Measurements from ENCODE around the gene TMEM41A. TPM values are rescaled to one million over a fixed set of nuclear protein-coding genes. Genes with fewer than 3 reads are reported as not detected.
"Not testable (repeated sequence)": the region's sequence is repeated elsewhere in the genome, so short reads cannot be mapped to it uniquely, and the experiment has no call there.

Gene TMEM41A
- total and polyA plus RNA-seq, 10 donors: 5.9 to 37.8 (median 22.9) TPM

DNA sequence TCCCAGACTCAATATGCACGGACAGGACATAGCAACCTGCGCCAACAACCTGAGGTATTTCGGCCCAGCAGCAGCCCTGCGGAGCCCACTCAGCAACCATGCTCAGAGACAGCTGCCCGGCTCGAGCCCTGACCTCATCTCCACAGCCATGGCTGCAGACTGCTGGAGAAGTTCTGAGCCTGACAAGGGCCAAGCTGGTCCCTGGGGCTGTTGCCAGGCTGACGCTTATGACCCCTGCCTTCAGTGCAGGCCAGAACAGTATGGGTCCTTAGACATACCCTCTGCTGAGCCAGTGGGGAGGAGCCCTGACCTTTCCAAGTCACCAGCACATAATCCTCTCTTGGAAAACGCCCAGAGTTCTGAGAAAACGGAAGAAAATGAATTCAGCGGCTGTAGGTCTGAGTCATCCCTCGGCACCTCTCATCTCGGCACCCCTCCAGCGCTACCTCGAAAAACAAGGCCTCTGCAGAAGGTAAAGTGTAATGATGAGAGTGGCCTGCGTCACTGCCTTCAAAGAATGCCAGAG lies 25.5 kb downstream of the TMEM41A start:
- H3K27ac ChIP-seq: no peak overlapping the region
- DNase-seq: no peak

GRCh38 chr3:185470323-185470722 lies 28.5 kb downstream of the TMEM41A start:
- H3K27ac ChIP-seq: no peak overlapping the region
- H3K27me3 ChIP-seq (replicated peaks in 1 of 7): no peaks in the 10 kb centered on the region
- intact Hi-C loops (cut with DNase I; ENCODE audit: low total_unique reads): no loop called here
- H3K36me3 ChIP-seq: peaks cover 0 to 29% (median 9%) of the 10 kb centered on the region in 6 donors
- no peak for TF ChIP-seq POLR2A (IDR thresholded peaks at IDR 0.05)
- no peak for TF ChIP-seq CTCF (IDR thresholded peaks at IDR 0.05 in 8 of 11, conservative IDR thresholded peaks at IDR 0.05 in 3 of 11)
- TF ChIP-seq POLR2AphosphoS5 (IDR thresholded peaks at IDR 0.05): no peak
- H3K4me3 ChIP-seq: no peak overlapping the region
- peaks cover 0 to 6% (median 0%) of the 10 kb centered on the region in 6 donors for H3K4me1 ChIP-seq
- WGBS, 5 donors: 75 to 89% (median 81%) methylated on average over 3 of the region's 3 CpGs
- no peak for DNase-seq
- no peaks in the 10 kb centered on the region for H3K9me3 ChIP-seq

More for the DNA sequence above, 25.5 kb downstream of the TMEM41A start:
- Histone ChIP-seq H3K36me3 (peaks cover 0 to 34% (median 9%) of the 10 kb centered on the region in 6 donors), H3K4me3 (no peak overlapping the region), H3K27me3 (replicated peaks in 1 of 7) (no peaks in the 10 kb centered on the region), H3K9me3 (no peaks in the 10 kb centered on the region), H3K4me1 (peaks cover 0 to 6% (median 0%) of the 10 kb centered on the region in 6 donors)
- 93 to 98% (median 95%) methylated on average over 12 to 15 of the region's 15 CpGs for WGBS, 5 donors
- intact Hi-C loops (cut with DNase I; ENCODE audit: low total_unique reads): no loop called here
- no peak for TF ChIP-seq CTCF (IDR thresholded peaks at IDR 0.05 in 8 of 11, conservative IDR thresholded peaks at IDR 0.05 in 3 of 11)

- Histone ChIP-seq H3K4me1 (peaks cover 0 to 6% (median 0%) of the 10 kb centered on the region in 6 donors), H3K27ac (no peak overlapping the region), H3K27me3 (replicated peaks in 1 of 7) (no peaks in the 10 kb centered on the region), H3K4me3 (no peak overlapping the region), H3K36me3 (peaks cover 0 to 27% (median 9%) of the 10 kb centered on the region in 6 donors), H3K9me3 (no peaks in the 10 kb centered on the region)
- TF ChIP-seq POLR2AphosphoS5 (IDR thresholded peaks at IDR 0.05) (no peak), CTCF (IDR thresholded peaks at IDR 0.05 in 8 of 11, conservative IDR thresholded peaks at IDR 0.05 in 3 of 11) (no peak), POLR2A (IDR thresholded peaks at IDR 0.05) (no peak)
- intact Hi-C loops (cut with DNase I; ENCODE audit: low total_unique reads): no loop called here
- WGBS, 5 donors: 80 to 88% (median 86%) methylated on average over 3 of the region's 3 CpGs
- no peak for DNase-seq
These were observed 29.3 kb downstream of the TMEM41A start for GRCh38 chr3:185469542-185469941.

GRCh38 chr3:185466123-185466522 lies 32.7 kb downstream of the TMEM41A start:
- H3K9me3 ChIP-seq; intact Hi-C loops (cut with DNase I; ENCODE audit: low total_unique reads); H3K27me3 ChIP-seq (replicated peaks in 1 of 7); DNase-seq; H3K4me1 ChIP-seq; H3K27ac ChIP-seq; H3K4me3 ChIP-seq: not testable (repeated sequence)
- H3K36me3 ChIP-seq: peaks cover 0 to 15% (median 0%) of the 10 kb centered on the region in 6 donors
- WGBS, 5 donors: 90 to 96% (median 93%) methylated on average over 5 of the region's 5 CpGs

DNA sequence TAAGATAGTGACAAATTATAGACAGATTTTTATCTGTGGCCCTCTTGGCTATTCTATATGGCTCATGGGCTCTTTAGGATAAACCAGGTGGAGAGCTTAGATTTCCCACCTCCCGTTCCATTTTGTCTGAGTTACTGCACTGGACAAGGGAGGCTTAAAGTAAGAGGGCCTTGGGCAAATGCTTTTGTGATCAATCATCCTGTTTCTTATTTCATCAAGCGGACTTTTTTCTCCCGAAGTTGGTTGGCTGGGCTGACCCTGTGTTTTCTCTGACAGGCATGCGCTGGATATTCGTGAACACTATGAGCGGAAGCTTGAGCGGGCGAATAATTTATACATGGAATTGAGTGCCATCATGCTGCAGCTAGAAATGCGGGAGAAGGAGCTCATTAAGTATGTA lies 33.4 kb downstream of the TMEM41A start:
- no peak for DNase-seq
- Histone ChIP-seq H3K4me1 (peaks cover 0 to 6% (median 0%) of the 10 kb centered on the region in 6 donors), H3K4me3 (no peak overlapping the region), H3K27ac (no peak overlapping the region), H3K36me3 (peaks cover 0 to 15% (median 0%) of the 10 kb centered on the region in 6 donors), H3K27me3 (replicated peaks in 1 of 7) (no peaks in the 10 kb centered on the region), H3K9me3 (no peaks in the 10 kb centered on the region)
- 89 to 97% (median 95%) methylated on average over 9 of the region's 9 CpGs for WGBS, 5 donors
- intact Hi-C loops (cut with DNase I; ENCODE audit: low total_unique reads): no loop called here
- TF ChIP-seq POLR2AphosphoS5 (IDR thresholded peaks at IDR 0.05) (no peak), POLR2A (IDR thresholded peaks at IDR 0.05) (no peak), CTCF (IDR thresholded peaks at IDR 0.05 in 8 of 11, conservative IDR thresholded peaks at IDR 0.05 in 3 of 11) (no peak)
